C4-2B (cell line): ENCODE measurements around the gene CSNK1D.

Experiments used
- CTCF ChIP-seq: fragments of 450-650 bp; conservative IDR thresholded peaks from 2 replicates; pipeline ENCODE4 v1.5.1; 2017; ENCODE audit warnings: mild to moderate bottlenecking
- ZFX ChIP-seq: fragments of 450-650 bp; IDR thresholded peaks from 2 replicates; pipeline ENCODE4 v1.6.1; 2017

DNA sequence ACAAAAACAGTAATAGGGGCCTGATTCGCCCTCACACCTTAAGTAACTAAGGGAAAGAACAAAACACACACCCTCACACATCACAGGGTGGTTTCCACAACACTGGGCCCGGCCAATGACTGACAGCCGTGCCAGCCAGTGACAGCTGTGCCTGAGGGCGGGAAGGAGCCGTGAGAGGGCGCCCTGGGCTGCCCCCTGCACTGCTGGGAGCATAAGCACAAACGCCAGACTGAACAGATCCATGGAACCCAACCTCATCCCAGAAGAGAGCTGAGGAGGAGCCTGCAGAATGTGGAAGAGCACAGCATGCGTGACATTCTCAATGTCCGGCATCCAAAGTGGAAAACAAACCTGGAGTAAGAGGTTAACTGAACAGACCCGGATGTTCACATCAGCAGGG, 16.0 kb downstream of the CSNK1D start:
- TF ChIP-seq CTCF = no peak
- no peak for TF ChIP-seq ZFX
